Peyer's patch (tissue), 4 donors: ENCODE measurements around the gene SDF4.

Source experiments
- CTCF ChIP-seq, 6 experiments: fragments of 450-650 bp in 4 of 6; fragments of 200-600 bp in 2 of 6; sonication (generic) in 1 of 6; IDR thresholded peaks; one replicate each; pipeline ENCODE4 v1.5.1; 2017 to 2019; ENCODE audit warnings: antibody characterized with exemption in 6 of 6, mild to moderate bottlenecking in 3 of 6, moderate library complexity in 1 of 6
- POLR2A ChIP-seq, 2 donors: fragments of 450-650 bp; IDR thresholded peaks; one replicate each; pipeline ENCODE4 v1.5.1; 2017; ENCODE audit warnings: antibody characterized with exemption in 2 of 2, mild to moderate bottlenecking in 2 of 2, moderate library complexity in 2 of 2

- TF ChIP-seq CTCF (IDR thresholded peaks at IDR 0.05) (no peak), POLR2A (IDR thresholded peaks at IDR 0.05) (no peak)
Measured at GRCh38 chr1:1223891-1224290, 7.9 kb downstream of the SDF4 start.
